Mesenchymal stem cell (in vitro differentiated cells and primary cell): Measurements from ENCODE around the gene UNC5C.

ENCODE experiments used
- DNase-seq: peaks from one replicate; pipeline ENCODE4 v3.0.0-alpha.2; 2013
- H2AFZ ChIP-seq: one replicate; pipeline ENCODE4 v1.6.1; 2013; ENCODE audit warnings: low read depth, mild to moderate bottlenecking, control low read depth, inconsistent platforms, low read length, moderate library complexity
- H2AK5ac ChIP-seq: 2 replicates; pipeline ENCODE4 v1.6.1; 2013; ENCODE audit warnings: low read length, moderate library complexity, mild to moderate bottlenecking, inconsistent platforms; ENCODE audit not compliant: severe bottlenecking
- H2BK120ac ChIP-seq: one replicate; pipeline ENCODE4 v1.6.1; 2013; ENCODE audit warnings: low read depth, mild to moderate bottlenecking, inconsistent platforms, low read length, moderate library complexity
- H2BK12ac ChIP-seq, 2 experiments: one replicate each; pipeline ENCODE4 v1.6.1; 2013; ENCODE audit warnings: inconsistent platforms in 2 of 2, low read length in 2 of 2, mild to moderate bottlenecking in 2 of 2, moderate library complexity in 2 of 2, control low read depth in 1 of 2
- H2BK15ac ChIP-seq: one replicate; pipeline ENCODE4 v1.6.1; 2013; ENCODE audit warnings: mild to moderate bottlenecking, low read depth, inconsistent platforms; ENCODE audit not compliant: poor library complexity, severe bottlenecking
- H2BK5ac ChIP-seq: 2 replicates; pipeline ENCODE4 v1.6.1; 2013; ENCODE audit warnings: low read depth, mild to moderate bottlenecking, low read length, control low read depth, inconsistent platforms; ENCODE audit not compliant: poor library complexity, severe bottlenecking
- H3K14ac ChIP-seq, 2 experiments: one replicate each; pipeline ENCODE4 v1.6.1; 2013; ENCODE audit warnings: inconsistent platforms in 2 of 2, low read length in 2 of 2, control low read depth in 1 of 2, mild to moderate bottlenecking in 1 of 2, moderate library complexity in 1 of 2
- H3K18ac ChIP-seq, 2 experiments: one replicate each; pipeline ENCODE4 v1.6.1; 2013; ENCODE audit warnings: inconsistent platforms in 2 of 2, low read length in 2 of 2, control low read depth in 1 of 2, low read depth in 1 of 2, mild to moderate bottlenecking in 1 of 2
- H3K23ac ChIP-seq, 2 experiments: one replicate each; pipeline ENCODE4 v1.6.1; 2013; ENCODE audit warnings: inconsistent platforms in 2 of 2, low read length in 2 of 2, mild to moderate bottlenecking in 2 of 2, moderate library complexity in 2 of 2, control low read depth in 1 of 2
- H3K27ac ChIP-seq: 2 replicates; pipeline ENCODE4 v1.5.1; 2013; ENCODE audit warnings: mild to moderate bottlenecking, moderate library complexity, low read length, control low read depth, inconsistent platforms; ENCODE audit not compliant: poor library complexity, severe bottlenecking
- H3K27me3 ChIP-seq, 2 experiments: 2 replicates each; pipeline versions ENCODE4 v1.6.1 to v1.7.0; 2013; ENCODE audit warnings: low read length in 2 of 2, mild to moderate bottlenecking in 2 of 2, moderate library complexity in 2 of 2, control low read depth in 1 of 2, inconsistent platforms in 1 of 2; ENCODE audit not compliant: control insufficient read depth in 1 of 2, insufficient read depth in 1 of 2
- H3K36me3 ChIP-seq, 2 experiments: 2 replicates each; pipeline versions ENCODE4 v1.6.1 to v1.7.0; 2013; ENCODE audit warnings: low read length in 2 of 2, control low read depth in 1 of 2, inconsistent platforms in 1 of 2, low read depth in 1 of 2, mild to moderate bottlenecking in 1 of 2; ENCODE audit not compliant: insufficient read depth in 2 of 2, control insufficient read depth in 1 of 2
- H3K4ac ChIP-seq, 2 experiments: one replicate each; pipeline ENCODE4 v1.6.1; 2013; ENCODE audit warnings: inconsistent platforms in 2 of 2, low read length in 2 of 2, mild to moderate bottlenecking in 2 of 2, moderate library complexity in 2 of 2, control low read depth in 1 of 2, low read depth in 1 of 2
- H3K4me1 ChIP-seq: 2 replicates; pipeline ENCODE4 v1.6.1; 2013; ENCODE audit warnings: low read depth, low read length, control low read depth; ENCODE audit not compliant: control insufficient read depth, insufficient read depth
- H3K4me2 ChIP-seq: 2 replicates; pipeline ENCODE4 v1.6.1; 2013; ENCODE audit warnings: low read length, mild to moderate bottlenecking, inconsistent platforms; ENCODE audit not compliant: poor library complexity, severe bottlenecking
- H3K4me3 ChIP-seq, 2 experiments: 2 replicates each; pipeline versions ENCODE4 v1.5.1 to v1.7.0; 2013; ENCODE audit warnings: low read length in 2 of 2, mild to moderate bottlenecking in 2 of 2, control low read depth in 1 of 2, low read depth in 1 of 2; ENCODE audit not compliant: insufficient read depth in 1 of 2
- H3K79me1 ChIP-seq: replicated peaks from 2 replicates; pipeline ENCODE4 v1.6.1; 2013; ENCODE audit warnings: mild to moderate bottlenecking, control low read depth, low read length, inconsistent platforms; ENCODE audit not compliant: poor library complexity, severe bottlenecking
- H3K9ac ChIP-seq: 2 replicates; pipeline ENCODE4 v1.7.0; 2013; ENCODE audit warnings: mild to moderate bottlenecking, low read length, moderate library complexity
- H3K9me3 ChIP-seq: 2 replicates; pipeline ENCODE4 v1.7.0; 2013; ENCODE audit warnings: mild to moderate bottlenecking, low read length; ENCODE audit not compliant: control insufficient read depth
- H4K8ac ChIP-seq: one replicate; pipeline ENCODE4 v1.6.1; 2013; ENCODE audit warnings: inconsistent platforms, mild to moderate bottlenecking, low read length, moderate library complexity
- H4K91ac ChIP-seq: one replicate; pipeline ENCODE4 v1.6.1; 2013; ENCODE audit warnings: mild to moderate bottlenecking, low read length, inconsistent platforms
- WGBS: methylation state at CpG from one replicate; pipeline ENCODE4 v1.1.7; 2013; ENCODE audit warnings: mixed read lengths; 5-methylcytosine and 5-hydroxymethylcytosine counted together

UNC5C gene

GRCh38 chr4:95541094-95541493 lies 7.7 kb downstream of the UNC5C start:
- H4K8ac ChIP-seq, result no peak overlapping the region
- no peak overlapping the region for H3K27ac ChIP-seq
- no peaks in the 10 kb centered on the region for H3K79me1 ChIP-seq
- no peak overlapping the region for H2BK12ac ChIP-seq
- H3K27me3 ChIP-seq, result peaks cover 0 to 17% of the 10 kb centered on the region in 2 experiments
- no peak overlapping the region for H2BK120ac ChIP-seq
- 0% methylated on average over 1 of the region's 3 CpGs for WGBS
- H2AFZ ChIP-seq, result no peak overlapping the region
- H3K4me3 ChIP-seq, result no peak overlapping the region
- H3K4ac ChIP-seq, result no peak overlapping the region
- no peak overlapping the region for H2BK15ac ChIP-seq
- H3K36me3 ChIP-seq, result no peaks in the 10 kb centered on the region
- H3K4me1 ChIP-seq, result no peaks in the 10 kb centered on the region
- H2AK5ac ChIP-seq, result no peak overlapping the region
- no peak overlapping the region for H3K4me2 ChIP-seq
- H3K9ac ChIP-seq, result no peak overlapping the region
- H3K14ac ChIP-seq, result no peak overlapping the region
- H3K23ac ChIP-seq, result no peak overlapping the region
- DNase-seq, result peak; percentile 64
- no peak overlapping the region for H2BK5ac ChIP-seq
- no peaks in the 10 kb centered on the region for H3K9me3 ChIP-seq
- no peak overlapping the region for H3K18ac ChIP-seq
- H4K91ac ChIP-seq, result no peak overlapping the region

GRCh38 chr4:95540227-95540626 lies 8.5 kb downstream of the UNC5C start:
- Histone ChIP-seq H3K27me3 (peaks cover 0 to 10% of the 10 kb centered on the region in 2 experiments), H2BK120ac (no peak overlapping the region), H3K79me1 (no peaks in the 10 kb centered on the region), H2AK5ac (no peak overlapping the region), H3K27ac (no peak overlapping the region), H4K91ac (no peak overlapping the region), H3K4me3 (no peak overlapping the region), H3K9me3 (no peaks in the 10 kb centered on the region), H3K4me2 (no peak overlapping the region), H3K18ac (no peak overlapping the region), H4K8ac (no peak overlapping the region), H2BK5ac (no peak overlapping the region), H3K9ac (no peak overlapping the region), H3K14ac (no peak overlapping the region), H3K36me3 (no peaks in the 10 kb centered on the region), H3K23ac (no peak overlapping the region), H2BK15ac (no peak overlapping the region), H3K4ac (no peak overlapping the region), H2BK12ac (no peak overlapping the region), H2AFZ (no peak overlapping the region), H3K4me1 (no peaks in the 10 kb centered on the region)
- 0% methylated on average over 2 of the region's 3 CpGs for WGBS
- peak; percentile 76 for DNase-seq

DNA sequence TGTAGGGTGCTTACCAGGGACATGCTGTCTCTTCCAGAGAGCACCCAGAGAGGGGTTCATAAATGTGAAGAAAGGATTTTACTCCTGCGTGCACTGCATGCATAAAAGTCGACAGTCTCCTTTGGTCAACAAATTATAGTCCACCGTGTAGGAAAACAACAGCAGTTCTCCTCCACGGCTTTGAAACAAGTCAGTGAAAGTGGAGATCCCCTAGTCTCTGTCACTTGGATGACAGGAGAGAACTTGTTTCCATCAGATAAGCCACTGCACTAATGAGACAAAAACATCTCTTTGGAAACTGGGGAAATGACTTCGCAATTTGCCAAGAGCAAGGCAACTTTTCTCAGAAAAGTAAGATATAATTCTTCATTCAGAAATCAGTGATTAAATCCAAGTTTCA lies 9.7 kb downstream of the UNC5C start:
- no peak overlapping the region for H2AFZ ChIP-seq
- DNase-seq, result peak; percentile 81
- H3K4me2 ChIP-seq, result no peak overlapping the region
- H2BK120ac ChIP-seq, result no peak overlapping the region
- no peak overlapping the region for H3K9ac ChIP-seq
- peak overlapping the region in 1 of 2 experiments; percentile 83 for H3K18ac ChIP-seq
- no peak overlapping the region for H2BK5ac ChIP-seq
- 3% methylated on average over 4 of the region's 5 CpGs for WGBS
- H4K8ac ChIP-seq, result peak overlapping the region; percentile 45
- peak overlapping the region; percentile 28 for H2BK15ac ChIP-seq
- no peak overlapping the region for H3K4me3 ChIP-seq
- no peak overlapping the region for H2BK12ac ChIP-seq
- no peak overlapping the region for H3K14ac ChIP-seq
- no peak overlapping the region for H2AK5ac ChIP-seq
- H3K36me3 ChIP-seq, result no peaks in the 10 kb centered on the region
- no peak overlapping the region for H3K23ac ChIP-seq
- peak overlapping the region; percentile 18 for H4K91ac ChIP-seq
- H3K4ac ChIP-seq, result no peak overlapping the region
- H3K27ac ChIP-seq, result no peak overlapping the region
- peaks cover 0 to 7% of the 10 kb centered on the region in 2 experiments for H3K27me3 ChIP-seq
- no peaks in the 10 kb centered on the region for H3K4me1 ChIP-seq
- no peaks in the 10 kb centered on the region for H3K79me1 ChIP-seq
- no peaks in the 10 kb centered on the region for H3K9me3 ChIP-seq

DNA sequence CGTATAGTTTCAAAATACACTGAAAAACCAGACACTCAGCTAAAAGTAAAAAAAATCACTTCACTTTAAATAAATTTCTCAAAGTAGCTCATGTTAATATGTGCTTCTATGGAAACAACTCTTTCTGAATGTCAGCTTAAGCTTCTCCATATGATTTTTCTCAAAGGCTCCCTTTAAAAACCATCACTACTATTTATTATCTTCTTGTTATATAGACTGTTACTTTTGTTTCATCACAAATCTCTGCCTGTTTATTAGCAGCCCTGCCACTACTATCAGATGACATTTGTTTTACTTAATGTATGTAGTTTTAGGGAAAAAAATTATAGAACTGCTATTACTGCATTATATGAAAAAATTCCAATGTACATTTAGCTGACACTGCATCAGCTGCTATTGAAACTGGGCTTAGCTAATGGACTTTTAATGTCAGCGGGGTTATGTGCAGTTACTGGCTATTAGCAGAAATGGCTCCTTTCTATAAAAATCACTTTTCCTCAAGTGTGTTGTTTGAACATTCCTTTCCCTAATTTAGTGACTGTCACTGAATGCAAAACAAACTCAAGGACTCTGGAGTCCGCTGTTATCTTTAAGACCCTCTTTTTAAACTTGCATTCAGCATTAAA lies 10.8 kb downstream of the UNC5C start:
- H3K9me3 ChIP-seq, result no peaks in the 10 kb centered on the region
- no peak overlapping the region for H3K9ac ChIP-seq
- H3K4me1 ChIP-seq, result no peaks in the 10 kb centered on the region
- no peak overlapping the region for H2AK5ac ChIP-seq
- no peak overlapping the region for H2BK120ac ChIP-seq
- no peak overlapping the region for H4K8ac ChIP-seq
- no peaks in the 10 kb centered on the region for H3K27me3 ChIP-seq
- 4% methylated on average over 2 of the region's 3 CpGs for WGBS
- H3K4ac ChIP-seq, result no peak overlapping the region
- no peak overlapping the region for H3K4me2 ChIP-seq
- no peak overlapping the region for H3K14ac ChIP-seq
- H3K36me3 ChIP-seq, result no peaks in the 10 kb centered on the region
- peak; percentile 50 for DNase-seq
- H2BK5ac ChIP-seq, result no peak overlapping the region
- H2BK15ac ChIP-seq, result no peak overlapping the region
- H3K23ac ChIP-seq, result no peak overlapping the region
- no peaks in the 10 kb centered on the region for H3K79me1 ChIP-seq
- H3K27ac ChIP-seq, result no peak overlapping the region
- H2BK12ac ChIP-seq, result no peak overlapping the region
- H4K91ac ChIP-seq, result no peak overlapping the region
- H3K18ac ChIP-seq, result no peak overlapping the region
- H2AFZ ChIP-seq, result no peak overlapping the region
- H3K4me3 ChIP-seq, result no peak overlapping the region
